Measurements from ENCODE around the gene POC5.
"Not testable (repeated sequence)": the region's sequence is repeated elsewhere in the genome, so short reads cannot be mapped to it uniquely, and the experiment has no call there.

Gene POC5

DNA sequence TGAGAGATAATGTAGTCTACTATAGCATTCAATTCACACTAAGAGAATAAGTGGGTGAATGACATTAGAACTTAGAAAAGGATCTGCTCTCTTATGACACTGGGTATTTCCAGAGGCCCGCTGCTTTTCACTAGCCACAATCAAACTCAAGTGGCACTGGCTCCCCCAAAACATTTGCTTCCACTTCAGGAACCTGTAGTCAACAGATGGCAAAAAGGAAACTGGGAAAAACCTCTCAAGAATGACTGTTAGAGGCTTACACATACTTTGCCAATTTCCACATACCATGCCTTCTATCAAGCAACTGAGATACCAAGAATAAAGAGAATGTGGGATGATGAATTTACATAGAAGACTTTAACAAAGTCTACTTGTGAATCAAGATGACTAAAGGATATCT, 11.2 kb downstream of the POC5 start:
- no peak for DNase-seq

DNA sequence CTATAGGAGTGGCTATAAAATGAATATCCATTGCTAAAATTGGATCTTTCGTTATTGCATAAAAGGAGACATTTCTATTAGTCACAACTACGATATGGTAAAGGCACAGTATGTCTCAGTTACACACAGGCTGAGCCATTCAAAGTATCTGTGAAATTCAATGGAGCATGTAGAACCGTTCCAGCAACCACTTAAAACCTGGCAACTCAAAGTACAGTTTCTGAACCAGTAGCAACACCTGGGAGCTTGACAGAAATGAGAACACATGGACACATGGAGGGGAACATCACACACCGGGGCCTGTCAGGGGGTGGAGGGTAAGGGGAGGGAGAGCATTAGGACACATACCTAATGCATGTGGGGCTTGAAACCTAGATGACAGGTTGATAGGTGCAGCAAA, 15.4 kb downstream of the POC5 start:
- DNase-seq: no peak

DNA sequence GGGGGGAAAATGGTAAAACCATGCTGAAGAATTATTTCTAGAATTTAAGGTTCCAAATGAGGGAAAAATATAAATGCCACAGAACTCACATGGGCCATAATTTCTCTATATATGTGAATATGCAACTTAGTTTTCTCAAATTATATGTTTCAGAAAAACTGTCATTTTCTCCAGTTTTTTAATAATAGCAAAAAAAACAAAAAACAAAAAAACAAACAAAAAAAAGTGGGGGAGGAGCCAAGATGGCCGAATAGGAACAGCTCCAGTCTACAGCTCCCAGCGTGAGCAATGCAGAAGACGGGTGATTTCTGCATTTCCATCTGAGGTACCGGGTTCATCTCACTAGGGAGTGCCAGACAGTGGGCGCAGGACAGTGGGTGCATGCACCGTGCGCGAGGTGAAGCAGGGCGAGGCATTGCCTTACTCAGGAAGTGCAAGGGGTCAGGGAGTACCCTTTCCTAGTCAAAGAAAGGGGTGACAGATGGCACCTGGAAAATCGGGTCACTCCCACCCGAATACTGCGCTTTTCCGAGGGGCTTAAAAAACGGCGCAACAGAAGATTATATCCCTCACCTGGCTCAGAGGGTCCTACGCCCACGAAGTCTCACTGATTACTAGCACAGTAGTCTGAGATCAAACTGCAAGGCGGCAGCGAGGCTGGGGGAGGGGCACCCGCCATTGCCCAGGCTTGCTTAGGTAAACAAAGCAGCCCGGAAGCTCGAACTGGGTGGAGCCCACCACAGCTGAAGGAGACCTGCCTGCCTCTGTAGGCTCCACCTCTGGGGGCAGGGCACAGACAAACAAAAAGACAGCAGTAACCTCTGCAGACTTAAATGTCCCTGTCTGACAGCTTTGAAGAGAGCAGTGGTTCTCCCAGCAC, 21.5 kb downstream of the POC5 start:
- DNase-seq: not testable (repeated sequence)

DNA sequence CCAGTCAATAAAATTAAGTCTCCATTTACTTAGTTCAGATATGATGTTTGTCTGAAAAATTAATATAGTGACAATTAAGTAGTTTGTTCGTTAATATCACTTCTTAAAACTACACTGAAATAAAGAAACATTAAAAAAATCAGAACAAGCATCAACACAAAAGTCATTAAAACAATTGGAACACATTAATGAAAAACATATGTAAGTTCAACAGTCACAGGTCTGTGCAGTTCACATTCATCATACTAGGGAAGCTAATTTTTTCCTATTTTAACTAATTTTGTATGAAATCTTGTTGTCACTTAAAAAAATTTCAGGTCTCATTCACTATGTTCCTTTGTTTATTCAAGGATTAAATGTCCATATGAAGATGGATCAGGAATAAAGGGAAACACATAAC, 22.5 kb downstream of the POC5 start:
- no peak for DNase-seq

DNA sequence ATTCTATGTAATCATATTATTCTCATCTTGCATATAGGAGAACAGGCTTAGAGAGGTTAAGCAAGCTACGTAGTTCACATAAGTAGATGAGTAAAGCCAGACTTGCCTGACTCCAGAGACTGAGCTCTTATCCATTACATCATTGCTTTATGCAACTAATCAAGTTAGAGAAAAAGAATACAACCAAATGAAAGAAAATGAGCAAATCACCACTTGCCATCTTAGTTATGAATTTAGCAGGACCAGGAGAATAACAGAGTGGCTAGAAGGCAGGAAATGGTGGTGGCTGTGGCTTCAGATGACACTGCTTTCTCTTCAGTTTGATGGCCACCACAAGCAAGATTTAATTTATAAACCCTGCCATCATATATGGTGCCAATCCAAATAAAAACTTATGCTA, 26.6 kb downstream of the POC5 start:
- DNase-seq: no peak

DNA sequence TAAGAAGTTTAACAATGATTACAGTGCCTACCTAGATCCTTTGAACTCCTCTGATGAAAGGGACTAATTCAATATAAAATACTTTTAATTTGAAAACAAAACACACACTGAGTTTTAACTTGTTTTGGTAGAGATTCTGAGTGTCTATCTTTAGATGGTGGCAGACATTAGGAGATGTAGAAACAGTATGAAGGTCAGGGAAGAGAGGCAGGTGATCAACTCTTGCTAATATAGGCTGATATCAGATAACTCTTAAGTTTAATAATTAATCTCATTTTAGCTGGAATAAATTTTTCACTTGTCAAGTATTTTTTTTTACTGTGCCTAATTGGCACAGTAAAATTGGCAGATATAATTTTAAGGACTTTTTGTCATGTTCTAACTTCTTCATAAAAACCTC, 30.8 kb downstream of the POC5 start:
- no peak for DNase-seq

DNA sequence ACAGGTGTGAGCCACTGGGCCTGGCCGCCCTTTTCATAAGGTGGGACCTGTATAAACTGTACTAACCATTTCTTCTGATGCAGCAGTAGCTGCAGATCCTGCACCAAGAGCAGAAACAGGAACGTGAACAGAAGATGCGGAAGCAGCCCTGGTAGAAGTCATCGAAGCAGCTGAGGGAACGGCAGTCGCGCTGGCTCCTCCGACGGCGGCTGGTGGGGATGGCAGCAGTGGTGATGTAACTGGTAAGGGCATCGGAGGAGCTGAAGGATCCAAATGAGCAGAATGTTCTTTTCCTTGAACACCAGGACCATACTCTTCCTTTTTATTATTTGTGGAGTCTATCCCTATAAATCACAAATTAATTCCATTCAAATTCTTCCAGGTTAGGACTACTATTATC, 32.1 kb downstream of the POC5 start:
- no peak for DNase-seq

DNA sequence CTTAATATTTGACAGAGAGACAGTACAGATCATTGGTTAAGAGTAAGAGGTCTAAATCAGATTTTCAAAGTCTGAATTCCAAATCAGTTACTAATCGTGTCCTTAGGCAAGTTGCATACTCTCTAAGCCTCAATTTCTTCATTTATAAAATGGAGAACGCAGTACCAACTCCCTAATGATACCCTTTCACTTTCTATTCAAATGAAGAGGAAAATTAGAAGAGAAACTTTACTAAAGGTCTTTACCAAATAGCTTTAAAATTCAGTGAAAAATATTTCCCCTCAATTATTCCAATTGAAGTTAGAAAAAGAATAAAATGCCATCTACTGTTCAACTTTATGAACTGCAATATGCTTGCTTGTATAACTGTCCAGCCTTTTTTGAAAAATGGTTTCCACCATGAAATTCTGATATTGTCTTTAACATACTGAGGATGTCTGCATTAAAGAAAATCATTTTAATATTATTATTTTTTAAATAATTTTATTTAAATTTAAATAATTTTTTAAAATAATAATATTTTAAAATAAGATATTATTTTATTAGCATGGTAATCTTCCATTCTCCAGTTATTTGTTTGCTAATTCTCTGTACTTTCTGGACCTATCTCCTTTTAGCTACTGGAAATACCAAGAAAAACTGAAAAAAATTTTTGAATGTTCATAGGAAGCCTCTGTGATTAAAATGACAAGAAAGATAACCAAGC, 36.0 kb downstream of the POC5 start:
- DNase-seq: no peak

DNA sequence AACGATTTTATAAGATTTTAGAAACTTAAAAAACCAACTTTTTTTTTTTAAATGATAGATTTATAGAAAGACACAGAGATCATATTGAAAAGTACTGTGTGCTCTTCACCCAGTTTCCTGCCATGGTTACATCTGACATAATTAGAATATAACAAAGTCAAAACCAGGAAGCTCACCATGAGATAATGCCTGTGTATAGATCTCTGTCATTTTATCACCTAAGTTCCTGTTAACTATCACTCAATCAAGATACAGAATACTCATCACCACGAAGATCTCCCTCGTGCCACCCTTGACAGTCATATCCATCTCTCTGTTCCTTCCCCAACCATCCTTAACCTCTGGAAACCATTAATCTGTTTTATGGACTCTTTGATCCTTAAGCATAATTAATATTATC, 39.1 kb downstream of the POC5 start:
- no peak for DNase-seq

DNA sequence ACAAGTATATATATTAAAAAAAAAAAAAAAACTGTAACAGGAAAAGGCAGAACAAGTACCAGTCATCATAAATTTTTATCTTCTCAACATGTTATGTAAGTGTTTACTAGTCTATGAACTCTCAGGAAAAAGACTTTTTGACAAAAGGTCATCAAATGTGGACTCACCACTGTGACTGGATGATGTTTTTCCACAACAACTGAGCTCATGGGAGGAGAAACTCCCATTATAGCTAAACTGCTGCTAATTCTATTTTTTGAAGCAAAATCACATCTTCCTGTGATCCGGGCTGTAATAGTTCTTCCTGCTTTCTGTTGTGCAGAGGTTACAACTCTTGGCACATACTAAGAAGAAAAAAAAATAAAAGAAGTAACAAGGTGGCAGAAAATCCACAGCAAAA, 39.6 kb downstream of the POC5 start:
- DNase-seq: no peak

DNA sequence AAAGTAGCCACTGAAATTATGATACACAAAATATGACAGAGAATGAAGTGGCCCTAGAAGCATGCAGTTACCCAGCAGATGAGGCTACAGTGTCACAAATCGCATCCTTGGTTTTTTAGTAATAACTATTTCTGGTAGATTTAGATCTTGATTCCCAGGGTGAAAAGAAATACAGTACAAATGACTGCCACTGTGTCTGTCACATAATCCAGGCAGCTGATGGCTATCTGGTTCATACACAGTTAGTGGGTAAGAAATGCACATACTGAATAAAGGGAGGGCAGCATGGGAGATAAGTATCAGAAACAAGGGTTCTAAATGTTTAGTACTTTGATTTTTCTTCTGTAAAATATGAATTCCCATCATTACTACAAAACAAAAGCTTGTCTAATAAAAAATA, 41.5 kb downstream of the POC5 start:
- DNase-seq: no peak

DNA sequence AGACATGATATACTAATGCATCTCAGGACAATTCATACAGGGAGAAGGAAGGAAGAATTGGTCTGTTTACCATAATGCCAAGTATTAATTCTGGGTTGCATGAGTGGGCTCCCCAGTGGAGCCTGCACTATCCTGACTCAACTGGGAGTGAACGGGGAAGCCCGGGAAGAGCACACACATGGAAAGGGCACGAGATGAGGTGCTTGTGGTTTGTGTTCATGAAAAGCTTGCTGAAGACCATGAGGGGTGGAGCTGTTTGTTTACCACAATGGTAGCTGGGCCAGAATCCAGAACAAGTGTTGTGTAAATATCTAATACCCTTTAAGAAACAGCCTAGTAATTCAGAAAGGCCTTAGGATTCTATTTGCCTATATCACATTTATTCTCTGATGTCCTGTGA, 44.6 kb downstream of the POC5 start:
- no peak for DNase-seq

DNA sequence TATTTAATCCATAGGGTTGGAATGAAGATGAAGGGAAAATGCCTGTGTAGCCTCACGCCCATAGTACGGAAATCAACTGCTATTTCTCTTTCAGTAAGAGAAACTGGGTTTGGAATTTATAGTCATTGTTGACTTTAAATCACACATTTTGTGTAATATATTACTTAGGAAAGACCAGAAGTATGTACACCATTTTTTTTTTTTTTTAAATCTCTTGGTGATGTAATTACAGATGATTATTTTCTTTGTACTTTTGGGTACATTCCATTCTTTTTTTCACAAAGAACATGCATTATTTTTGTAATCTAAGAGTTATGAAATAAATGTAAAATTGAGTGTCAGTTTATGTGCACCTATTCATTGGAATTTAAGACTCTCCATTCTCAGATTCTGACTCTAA, 45.7 kb downstream of the POC5 start:
- DNase-seq: no peak

DNA sequence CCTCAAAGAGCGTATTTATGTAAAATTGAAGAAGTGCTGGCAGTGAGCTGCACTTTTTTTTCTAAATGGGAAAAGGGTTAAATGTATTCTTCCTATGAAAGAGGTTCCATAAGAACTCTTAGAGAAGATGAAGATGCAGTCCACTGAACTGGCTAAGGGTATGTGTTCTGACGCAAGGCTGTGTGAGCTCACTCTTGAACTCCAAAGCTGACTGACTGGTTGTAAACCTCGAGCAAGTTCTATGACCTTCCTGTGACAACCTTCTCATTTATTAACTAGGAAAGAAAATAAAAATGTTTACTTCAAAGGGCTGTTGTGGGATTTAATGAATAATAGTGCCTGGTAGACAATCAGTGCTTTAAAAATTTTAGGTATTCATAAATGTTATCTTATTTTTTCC, 46.7 kb downstream of the POC5 start:
- no peak for DNase-seq

DNA sequence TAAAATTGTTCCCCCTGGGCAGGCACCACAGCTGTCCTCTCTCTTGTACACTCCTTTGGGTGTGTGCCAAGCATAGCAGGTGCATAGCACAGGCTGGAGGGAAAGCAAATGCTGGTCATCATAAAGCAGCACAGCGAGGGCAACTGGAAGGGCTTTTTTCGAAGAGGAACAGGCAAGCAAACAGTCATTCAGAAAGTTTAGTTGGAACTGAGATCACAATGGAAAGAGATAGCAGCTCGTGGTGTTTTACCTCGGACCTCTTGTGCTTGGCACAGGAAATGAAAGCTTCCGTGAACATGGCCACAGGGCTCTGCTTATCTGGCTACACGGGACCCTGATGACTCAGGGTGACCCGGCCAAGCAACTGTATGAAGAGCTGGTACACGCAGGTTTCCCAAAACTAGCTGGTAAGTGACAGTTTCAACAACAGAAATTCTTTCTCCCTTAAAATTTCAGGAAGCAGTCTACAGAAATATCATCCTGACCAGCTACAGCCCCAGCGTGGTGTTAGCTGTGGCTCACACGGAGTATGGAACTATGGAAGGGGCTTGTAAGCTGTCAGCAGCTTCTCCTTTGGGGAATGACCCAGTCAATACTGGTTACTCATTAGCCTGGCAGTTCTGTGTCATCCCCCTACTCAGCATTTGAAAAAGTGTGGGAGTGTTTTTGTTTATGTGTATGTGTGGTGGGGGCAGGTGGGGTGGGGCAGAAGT, 48.1 kb downstream of the POC5 start:
- no peak for DNase-seq

DNA sequence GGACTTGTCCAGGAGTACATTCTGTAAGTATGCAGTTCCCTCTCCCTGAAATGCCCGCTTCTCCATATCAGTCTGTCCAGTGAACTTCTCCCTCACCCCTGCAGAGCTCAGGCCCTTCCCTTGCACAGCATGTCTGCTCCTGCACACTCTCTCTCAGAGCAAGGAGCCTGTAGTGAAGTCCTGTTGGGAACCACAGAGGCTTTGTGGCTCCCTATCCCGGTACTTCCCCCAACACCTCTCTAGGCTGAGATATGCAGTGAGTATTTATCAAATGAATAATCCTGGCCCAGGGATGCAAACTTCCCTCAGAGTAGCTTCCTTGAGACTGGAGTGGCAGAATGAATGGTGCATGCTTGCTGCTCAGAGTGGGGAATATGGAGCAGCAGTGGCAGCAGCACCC, 48.8 kb downstream of the POC5 start:
- no peak for DNase-seq

DNA sequence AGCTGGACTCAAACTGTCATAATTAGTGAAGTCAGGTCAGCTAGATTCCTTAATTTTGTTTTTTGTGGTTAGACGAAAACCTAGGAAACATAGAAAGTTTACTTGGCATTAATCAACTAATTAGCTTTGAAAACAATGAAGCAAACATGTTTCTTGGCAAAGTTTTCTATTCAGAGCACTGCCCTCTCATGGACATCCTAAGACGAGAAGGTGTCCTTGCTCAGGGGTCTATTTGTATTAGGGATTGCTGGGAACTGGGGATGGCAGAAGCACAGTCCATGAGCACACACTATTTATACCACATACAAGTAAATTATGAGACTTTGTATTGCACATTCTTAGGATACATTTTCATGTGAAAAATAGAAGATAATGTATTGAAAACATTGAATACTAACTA, 49.7 kb downstream of the POC5 start:
- DNase-seq: no peak

DNA sequence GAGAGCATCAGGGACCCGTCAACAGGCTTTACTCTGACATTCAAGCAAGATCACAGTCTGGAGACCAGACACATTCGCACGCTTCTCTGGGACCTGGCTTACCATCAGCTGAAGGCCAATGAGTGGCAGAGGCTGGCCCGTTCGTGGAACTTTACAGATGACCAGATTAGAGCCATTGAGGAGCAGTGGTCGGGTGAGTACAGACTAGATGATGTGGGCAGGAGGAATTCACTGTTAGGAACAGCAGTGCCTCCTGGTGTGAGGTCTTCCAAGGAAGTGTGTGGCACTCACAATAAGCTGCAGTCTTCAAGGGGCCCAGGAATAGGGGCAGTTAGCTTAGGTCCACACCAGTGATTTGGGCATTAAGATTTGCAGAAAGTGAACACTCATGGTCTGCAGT, 50.4 kb downstream of the POC5 start:
- DNase-seq: no peak

DNA sequence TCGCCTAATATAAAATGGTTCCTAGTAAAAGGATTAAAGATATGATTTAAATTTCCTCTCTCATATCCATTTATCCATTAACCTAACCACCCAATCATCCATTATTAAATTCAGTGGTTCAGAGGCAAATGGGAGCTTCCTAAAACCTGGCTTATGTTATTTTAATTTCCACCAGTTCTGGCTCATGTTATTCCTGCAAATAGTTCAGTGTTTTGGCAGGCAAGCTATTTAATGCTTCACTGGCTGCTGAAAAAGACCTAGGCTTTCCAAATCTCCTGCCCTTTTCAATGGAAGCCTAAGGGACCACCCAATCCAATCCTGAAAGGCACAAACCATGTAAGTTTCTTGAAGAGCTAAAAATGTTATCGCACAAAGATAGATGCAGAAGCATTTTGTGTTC, 52.3 kb downstream of the POC5 start:
- DNase-seq: no peak

DNA sequence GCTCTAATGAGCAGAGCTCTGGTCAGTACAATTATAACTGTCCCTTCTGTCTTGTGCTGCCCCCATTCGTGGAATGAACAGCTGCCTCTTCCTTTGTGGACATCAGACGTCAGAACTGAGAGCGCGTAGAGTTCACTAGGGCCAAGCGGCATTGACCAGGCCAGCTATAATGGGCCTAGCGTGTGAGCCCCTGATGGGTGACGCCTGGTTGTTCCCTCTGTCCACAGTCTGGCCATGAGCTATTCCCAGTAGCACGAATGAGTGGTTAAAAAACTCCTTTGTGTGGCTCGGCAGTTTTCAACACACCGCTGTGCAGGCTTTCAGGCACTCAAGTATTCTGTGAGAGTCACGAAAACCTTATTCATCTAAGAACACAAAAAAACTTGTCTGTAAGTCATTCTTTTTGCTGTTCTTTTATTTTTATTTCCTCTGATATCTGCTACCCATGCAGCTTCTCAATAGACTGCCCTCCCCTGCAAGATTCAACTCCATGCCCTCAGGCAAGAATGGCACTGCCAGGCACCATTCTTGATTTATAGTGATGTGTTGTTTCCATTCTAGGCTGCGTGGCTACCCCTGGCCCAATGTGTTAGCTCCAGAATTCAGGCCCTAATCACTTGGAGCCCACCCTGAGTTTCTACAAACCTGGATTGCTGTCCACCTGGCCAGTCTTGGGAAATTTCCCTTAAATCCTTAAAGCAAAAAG, 53.5 kb downstream of the POC5 start:
- DNase-seq: no peak

DNA sequence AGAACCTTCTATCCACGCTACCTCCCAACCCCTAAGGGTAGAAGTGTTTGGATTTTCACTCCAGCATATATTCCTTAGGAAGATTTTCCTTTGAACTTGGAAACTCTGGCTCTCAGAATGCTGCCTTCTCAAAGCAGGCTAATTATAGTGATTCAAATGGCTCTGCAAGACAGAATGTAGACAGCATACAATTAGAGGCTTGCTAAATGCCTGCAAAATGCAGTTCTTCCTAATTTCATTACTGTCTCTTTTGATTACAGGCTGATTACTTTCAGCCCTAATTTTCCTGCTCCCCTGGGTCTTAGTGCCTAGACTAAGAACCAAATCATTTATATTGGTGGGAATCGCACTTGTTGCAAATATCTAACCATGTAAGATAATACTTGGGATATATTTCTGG, 55.2 kb downstream of the POC5 start:
- no peak for DNase-seq

DNA sequence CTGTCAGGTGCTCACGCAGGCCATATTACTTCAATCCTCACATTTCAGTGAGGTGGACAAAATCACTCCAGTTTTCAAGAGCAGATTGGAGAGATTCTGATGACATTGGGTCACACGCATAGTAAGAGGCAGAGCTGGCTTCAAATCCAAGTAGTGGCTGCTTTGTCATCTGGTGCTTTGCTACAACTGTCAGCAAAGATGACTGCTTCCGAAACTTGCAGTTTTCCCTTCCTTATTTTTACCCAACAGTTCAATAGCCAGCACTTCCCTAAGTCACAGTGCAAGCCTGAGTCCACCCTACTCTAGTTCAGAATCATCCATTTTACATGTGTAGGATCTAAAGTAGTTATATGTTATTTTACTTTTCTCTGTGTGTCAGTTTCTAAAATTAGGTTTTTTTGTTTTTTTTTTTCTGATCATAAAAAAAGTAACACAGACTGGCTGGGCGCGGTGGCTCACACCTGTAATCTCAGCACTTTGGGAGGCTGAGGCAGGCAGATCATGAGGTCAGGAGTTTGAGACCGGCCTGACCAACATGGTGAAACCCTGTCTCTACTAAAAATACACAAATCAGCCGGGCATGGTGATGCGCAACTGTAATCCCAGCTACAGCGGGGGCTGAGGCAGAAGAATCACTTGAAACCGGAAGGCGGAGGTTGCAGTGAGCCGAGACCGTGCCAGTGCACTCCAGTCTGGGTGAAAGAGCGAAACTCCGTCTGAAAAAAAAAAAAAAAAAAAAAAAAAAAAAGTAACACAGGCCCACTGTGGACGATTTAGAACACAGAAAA, 56.4 kb downstream of the POC5 start:
- DNase-seq: no peak
